Type B pancreatic cell (in vitro differentiated cells): ENCODE data around the gene SCARB1. TPM values are rescaled to one million over a fixed set of nuclear protein-coding genes. Genes with fewer than 3 reads are reported as not detected.

ENCODE experiments used
- DNase-seq: peaks from one replicate; pipeline ENCODE4 v3.0.0; 2021; ENCODE audit warnings: mixed read lengths; ENCODE audit not compliant: unreplicated experiment; ENCODE audit errors: extremely low spot score
- H3K27ac Mint-ChIP-seq: 2 replicates; pipeline ENCODE4 v1.8.0; 2021; ENCODE audit warnings: mild to moderate bottlenecking, mixed read lengths
- H3K27me3 Mint-ChIP-seq: 2 replicates; pipeline ENCODE4 v1.8.0; 2021; ENCODE audit warnings: mixed read lengths
- H3K36me3 Mint-ChIP-seq: 2 replicates; pipeline ENCODE4 v1.8.0; 2021; ENCODE audit warnings: mixed read lengths
- H3K4me1 Mint-ChIP-seq: one replicate; pipeline ENCODE4 v1.8.0; 2021; ENCODE audit warnings: mixed read lengths; ENCODE audit not compliant: unreplicated experiment
- H3K4me3 Mint-ChIP-seq: 2 replicates; pipeline ENCODE4 v1.8.0; 2021; ENCODE audit warnings: mild to moderate bottlenecking, mixed read lengths
- H3K9me3 Mint-ChIP-seq: 2 replicates; pipeline ENCODE4 v1.8.0; 2021; ENCODE audit warnings: mixed read lengths
- CTCF ChIP-seq: fragments of 200-600 bp; sonication (generic); conservative IDR thresholded peaks from 2 replicates; pipeline ENCODE4 v1.5.0; 2021; ENCODE audit warnings: antibody characterized with exemption, mild to moderate bottlenecking
- total RNA-seq: library from RNA; stranded (reverse); gene quantifications from 2 replicates; pipeline ENCODE4 v1.2.1, GENCODE V29; 2021; ENCODE audit warnings: low replicate concordance

Gene SCARB1
- total RNA-seq, 1 donor from 2014 or later, result 23.4 TPM

DNA sequence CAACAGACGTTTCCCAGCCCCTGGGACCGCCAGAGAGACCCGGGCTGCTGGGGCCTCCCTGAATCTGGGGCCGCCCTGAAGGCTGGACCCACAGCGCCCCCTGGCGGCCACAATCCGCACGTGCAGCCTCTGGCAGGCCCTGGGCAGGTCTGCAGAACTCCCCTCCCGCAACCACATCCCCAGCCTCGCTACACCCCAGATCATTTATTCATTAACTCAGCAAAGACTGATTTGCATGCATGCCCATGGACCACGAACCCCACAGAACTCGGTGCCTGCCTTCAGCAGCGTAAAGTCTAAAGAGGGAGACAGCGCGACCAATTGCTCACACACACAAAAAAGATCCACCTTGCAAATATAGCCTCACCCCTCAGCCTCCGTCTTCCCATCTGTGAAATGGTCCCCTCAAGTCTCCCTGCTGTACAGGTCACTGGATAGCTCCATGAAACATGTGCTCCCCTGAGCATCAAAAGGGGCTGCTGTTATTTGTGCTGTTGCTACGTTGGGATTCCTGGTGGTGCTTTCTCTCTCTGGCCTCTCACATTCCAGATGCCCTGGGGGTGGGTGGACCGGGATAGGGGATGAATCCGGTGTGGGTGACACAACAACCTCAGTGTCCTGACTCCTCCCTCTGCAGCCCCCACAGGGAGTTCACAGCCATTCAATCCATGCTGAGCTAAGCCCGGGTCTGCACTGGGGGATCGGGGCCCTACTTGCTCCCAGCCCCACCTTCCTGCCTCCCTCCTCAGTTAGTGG, 96.4 kb downstream of the SCARB1 start:
- peaks cover 4% of the 10 kb centered on the region for H3K9me3 Mint-ChIP-seq
- peaks cover 4% of the 10 kb centered on the region for H3K36me3 Mint-ChIP-seq
- H3K27ac Mint-ChIP-seq, result peak overlapping the region; percentile 29
- peak overlapping the region; percentile 66 for H3K4me3 Mint-ChIP-seq
- H3K27me3 Mint-ChIP-seq, result peaks cover 3% of the 10 kb centered on the region
- TF ChIP-seq CTCF, result peak; percentile 100
- peak; percentile 93 for DNase-seq
- H3K4me1 Mint-ChIP-seq, result peaks cover 30% of the 10 kb centered on the region

- Mint-ChIP-seq H3K4me1 (peaks cover 26% of the 10 kb centered on the region), H3K27me3 (no peaks in the 10 kb centered on the region), H3K9me3 (peaks cover 4% of the 10 kb centered on the region), H3K4me3 (no peak overlapping the region), H3K27ac (peak overlapping the region; percentile 29), H3K36me3 (peaks cover 4% of the 10 kb centered on the region)
- DNase-seq, result no peak
- no peak for TF ChIP-seq CTCF
Observed at GRCh38 chr12:124766727-124767065, 97.0 kb downstream of the SCARB1 start.

- H3K4me3 Mint-ChIP-seq, result no peak overlapping the region
- H3K27me3 Mint-ChIP-seq, result no peaks in the 10 kb centered on the region
- H3K36me3 Mint-ChIP-seq, result peaks cover 4% of the 10 kb centered on the region
- DNase-seq, result no peak
- H3K4me1 Mint-ChIP-seq, result peaks cover 25% of the 10 kb centered on the region
- no peak for TF ChIP-seq CTCF
- H3K9me3 Mint-ChIP-seq, result peaks cover 4% of the 10 kb centered on the region
- no peak overlapping the region for H3K27ac Mint-ChIP-seq
Observed at GRCh38 chr12:124765581-124766489, 97.8 kb downstream of the SCARB1 start.

DNA sequence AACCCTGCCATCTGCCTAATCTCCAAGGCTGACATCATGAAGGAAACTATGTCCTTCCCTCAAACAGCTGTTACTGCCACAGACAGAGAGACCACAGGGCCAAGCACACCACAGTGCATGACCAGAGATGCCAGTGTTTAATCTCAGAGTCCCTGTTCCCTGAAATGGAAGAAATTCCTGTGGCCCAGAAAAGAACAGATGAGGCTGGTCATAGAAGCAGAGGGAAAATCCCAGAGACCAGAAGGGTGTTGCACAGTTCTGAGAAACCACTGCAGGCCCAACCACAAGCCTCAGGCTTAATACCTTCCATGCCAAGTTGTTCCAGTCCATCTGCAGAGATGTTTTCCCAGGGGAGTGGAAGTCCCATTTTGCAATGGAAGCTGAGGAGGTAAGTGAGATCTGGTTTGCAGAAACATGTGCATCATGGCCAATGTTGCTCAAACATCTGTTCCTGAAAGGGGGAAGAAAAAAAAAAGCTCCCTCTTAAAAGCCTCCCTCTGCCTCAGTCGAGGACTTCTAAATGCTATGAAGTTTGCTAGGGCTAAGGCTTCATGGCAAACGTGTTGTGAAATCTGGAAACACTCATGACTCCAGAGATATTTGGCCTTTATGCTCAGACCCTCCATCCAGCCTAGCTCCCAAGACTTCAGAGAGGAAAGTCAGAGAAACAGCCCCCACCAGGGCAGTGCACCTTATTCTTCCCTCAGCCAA, 98.6 kb downstream of the SCARB1 start:
- no peak for DNase-seq
- peaks cover 31% of the 10 kb centered on the region for H3K4me1 Mint-ChIP-seq
- no peak overlapping the region for H3K27ac Mint-ChIP-seq
- no peaks in the 10 kb centered on the region for H3K27me3 Mint-ChIP-seq
- no peak for TF ChIP-seq CTCF
- peaks cover 4% of the 10 kb centered on the region for H3K36me3 Mint-ChIP-seq
- H3K4me3 Mint-ChIP-seq, result no peak overlapping the region
- H3K9me3 Mint-ChIP-seq, result peaks cover 4% of the 10 kb centered on the region

DNA sequence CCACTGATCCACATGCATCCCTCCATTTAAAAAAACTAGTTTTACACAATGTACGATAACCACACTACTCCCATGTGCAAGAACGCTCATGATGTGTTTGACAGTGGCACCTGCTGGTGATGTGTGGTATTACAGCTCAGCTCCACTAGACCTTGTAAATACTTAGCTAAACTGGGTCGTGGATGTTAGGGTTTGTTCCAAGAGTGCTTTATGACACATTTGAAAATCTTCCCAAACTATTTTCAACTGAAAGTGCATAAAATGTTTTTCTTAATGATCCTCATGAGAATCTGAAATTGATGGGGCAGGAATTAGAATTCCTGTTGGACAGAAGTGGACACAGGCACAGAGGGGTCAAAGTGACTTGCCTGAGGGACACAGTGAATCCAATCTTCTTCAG, 99.2 kb downstream of the SCARB1 start:
- Mint-ChIP-seq H3K4me1 (peaks cover 37% of the 10 kb centered on the region), H3K27me3 (peaks cover under 1% of the 10 kb centered on the region), H3K27ac (no peak overlapping the region), H3K4me3 (no peak overlapping the region), H3K9me3 (peaks cover 4% of the 10 kb centered on the region), H3K36me3 (peaks cover 4% of the 10 kb centered on the region)
- TF ChIP-seq CTCF, result peak; percentile 82
- DNase-seq, result no peak
